GM21360 (cell line): Measurements from ENCODE around the gene FSHR.

Experiments used
- ATAC-seq: cut with Tn5 transposase; IDR thresholded peaks from one replicate; pipeline ENCODE4 v1.9.1; 2021; ENCODE audit warnings: mild to moderate bottlenecking, moderate library complexity; ENCODE audit not compliant: unreplicated experiment

The FSHR gene, protein sequence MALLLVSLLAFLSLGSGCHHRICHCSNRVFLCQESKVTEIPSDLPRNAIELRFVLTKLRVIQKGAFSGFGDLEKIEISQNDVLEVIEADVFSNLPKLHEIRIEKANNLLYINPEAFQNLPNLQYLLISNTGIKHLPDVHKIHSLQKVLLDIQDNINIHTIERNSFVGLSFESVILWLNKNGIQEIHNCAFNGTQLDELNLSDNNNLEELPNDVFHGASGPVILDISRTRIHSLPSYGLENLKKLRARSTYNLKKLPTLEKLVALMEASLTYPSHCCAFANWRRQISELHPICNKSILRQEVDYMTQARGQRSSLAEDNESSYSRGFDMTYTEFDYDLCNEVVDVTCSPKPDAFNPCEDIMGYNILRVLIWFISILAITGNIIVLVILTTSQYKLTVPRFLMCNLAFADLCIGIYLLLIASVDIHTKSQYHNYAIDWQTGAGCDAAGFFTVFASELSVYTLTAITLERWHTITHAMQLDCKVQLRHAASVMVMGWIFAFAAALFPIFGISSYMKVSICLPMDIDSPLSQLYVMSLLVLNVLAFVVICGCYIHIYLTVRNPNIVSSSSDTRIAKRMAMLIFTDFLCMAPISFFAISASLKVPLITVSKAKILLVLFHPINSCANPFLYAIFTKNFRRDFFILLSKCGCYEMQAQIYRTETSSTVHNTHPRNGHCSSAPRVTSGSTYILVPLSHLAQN

DNA sequence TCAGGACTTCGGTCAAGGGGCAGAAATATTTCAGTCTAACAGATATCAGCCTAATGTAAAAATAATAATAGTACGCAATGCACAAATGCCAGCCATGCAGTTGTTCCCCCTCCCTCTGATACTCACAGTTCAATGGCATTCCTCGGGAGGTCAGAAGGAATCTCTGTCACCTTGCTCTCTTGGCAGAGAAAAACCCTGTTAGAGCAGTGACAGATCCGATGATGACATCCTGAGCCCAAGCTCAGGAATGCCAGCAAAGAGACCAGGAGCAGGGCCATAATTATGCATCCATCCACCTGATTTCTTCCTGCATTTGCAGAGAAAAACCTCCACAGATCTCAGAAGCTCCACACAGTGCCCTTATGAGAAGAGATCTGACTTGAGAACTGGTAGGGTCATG lies at the start of gene FSHR:
Gene FSHR, minus strand, starts transcription at position 376 of the 400 bp plus-strand sequence. Its CDS starts 98 bp downstream, at position 278.
- ATAC-seq: no peak

DNA sequence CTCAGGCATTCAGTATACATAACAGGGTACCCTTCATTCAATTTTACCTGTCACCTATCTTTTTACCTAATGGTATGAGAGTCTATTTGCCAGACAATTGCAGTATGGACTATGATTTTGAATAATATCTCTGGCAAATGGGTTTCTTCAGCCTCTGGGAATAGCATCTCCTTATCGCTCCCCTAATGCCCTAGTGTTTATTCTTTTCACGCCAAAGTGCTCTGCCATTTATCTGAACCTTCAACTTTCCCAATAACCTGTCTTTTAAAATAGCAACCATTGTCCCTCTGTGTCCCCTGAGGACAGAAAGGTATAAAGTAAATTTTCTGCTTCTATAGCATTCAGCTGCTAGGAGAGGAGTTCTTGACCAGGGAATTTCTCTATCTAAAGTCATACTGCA lies 45.0 kb upstream of the FSHR start:
- ATAC-seq: no peak

DNA sequence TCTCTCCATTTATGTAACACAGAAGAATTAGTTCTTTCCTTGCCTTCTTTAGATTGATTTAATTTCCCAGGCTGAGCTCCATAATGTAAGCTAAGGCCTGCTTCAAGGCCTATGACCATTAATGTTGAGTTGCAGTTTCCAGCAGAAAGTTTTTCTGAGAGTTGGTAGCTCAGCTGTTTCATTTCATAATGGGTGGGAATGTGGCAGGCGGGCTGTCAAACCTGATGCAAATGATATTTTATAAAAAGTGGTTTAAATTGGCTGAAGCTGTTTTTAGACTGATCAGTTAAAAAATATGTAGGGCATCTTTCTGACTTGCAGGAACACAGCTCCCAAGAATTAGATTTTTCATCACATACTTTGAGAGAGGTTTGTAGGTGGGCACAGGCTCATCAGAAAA lies 40.4 kb upstream of the FSHR start:
- no peak for ATAC-seq

DNA sequence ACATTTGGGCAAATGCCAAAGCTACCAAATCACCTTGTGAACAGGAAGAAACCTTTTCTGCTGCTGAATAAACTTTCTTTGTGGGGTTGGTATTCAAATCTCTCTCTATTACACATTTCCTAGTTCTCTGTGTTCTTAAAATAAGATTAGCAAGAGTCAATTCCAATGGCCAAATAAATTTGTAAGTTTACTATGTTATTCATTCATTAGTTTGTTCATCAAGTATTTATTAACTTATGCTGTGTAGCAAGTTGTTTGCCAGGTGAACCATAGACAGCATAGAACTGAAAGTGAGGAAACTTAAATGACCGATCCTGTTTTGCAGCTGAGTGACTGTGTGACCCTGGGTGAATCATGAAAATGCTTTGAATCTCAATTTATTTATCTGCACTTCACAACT lies 37.7 kb upstream of the FSHR start:
- ATAC-seq: no peak

DNA sequence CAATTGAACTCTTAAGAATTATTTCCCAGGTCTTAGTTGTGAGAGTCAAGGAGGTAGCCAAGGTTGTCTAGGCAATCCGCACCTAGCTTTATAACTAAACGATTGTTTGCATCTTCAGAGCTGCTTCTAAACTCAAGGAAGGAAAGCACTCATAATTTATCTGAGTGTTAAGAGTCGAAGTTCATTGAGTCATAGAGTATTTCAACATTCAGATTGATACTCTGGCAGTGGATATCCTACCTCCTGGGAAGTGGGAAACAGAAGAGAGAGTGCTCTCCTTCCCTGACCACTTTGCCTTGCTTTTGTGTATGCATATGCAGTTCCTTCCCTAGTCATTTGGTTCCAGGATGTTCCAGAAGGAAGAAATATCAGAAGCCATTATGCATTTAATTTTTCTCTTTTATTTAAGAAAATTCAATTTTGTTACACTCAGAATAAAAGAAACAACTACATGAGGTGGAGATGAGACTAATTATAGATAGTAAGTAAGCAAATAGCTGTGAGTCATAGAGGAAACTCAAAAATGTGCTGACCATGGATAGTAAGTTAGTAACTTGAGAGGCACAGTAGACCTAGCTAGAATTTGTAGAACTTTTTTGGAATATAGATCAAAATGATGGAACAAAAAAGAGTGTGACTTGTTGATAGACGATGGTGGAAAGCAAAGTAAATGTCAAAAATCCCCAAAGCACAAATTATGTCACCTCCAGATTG lies 35.4 kb upstream of the FSHR start:
- ATAC-seq: no peak

DNA sequence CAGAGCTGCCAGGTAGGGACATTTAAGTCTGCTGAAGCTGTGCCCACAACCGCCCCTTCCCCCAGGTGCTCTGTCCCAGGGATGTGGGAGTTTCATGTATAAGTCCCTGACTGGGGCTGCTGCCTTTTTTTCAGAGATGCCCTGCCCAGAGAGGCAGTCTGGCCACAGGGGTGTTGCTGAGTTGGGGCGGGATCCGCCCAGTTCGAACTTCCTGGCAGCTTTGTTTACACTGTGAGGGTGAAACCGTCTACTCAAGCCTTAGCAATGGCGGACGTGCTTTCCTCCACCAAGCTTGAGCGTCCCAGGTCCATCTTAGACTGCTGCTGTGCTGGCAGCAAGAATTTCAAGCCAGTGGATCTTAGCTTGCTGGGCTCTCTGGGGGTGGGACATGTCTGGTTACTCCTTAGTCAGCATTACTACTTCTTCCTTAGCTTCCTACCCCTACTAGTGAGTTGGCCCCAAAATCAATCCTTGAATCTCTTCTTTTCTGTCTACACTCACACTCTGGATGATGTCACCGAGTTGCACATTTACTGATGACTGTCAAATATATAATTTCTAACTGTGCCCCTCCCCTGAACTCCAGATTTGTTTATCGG lies 31.8 kb upstream of the FSHR start:
- no peak for ATAC-seq

DNA sequence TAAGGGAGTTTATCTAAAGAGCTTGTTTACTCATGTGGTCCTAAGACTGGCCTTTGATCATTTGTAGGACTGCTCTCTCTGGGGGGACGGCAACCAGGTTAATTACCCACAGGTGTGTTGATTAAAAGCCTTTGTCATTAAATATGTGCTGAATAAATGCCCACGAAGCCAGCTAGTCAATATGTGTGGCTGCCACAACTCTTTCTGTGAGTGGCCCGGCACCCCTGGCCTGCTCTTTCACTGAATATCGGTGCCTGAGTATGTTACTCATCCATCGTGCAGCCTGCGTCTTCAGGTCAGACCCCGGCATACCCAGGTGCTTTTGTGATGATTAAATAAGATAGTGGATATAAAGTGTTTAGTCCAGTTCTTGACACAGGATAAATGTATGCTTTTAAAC lies 24.3 kb upstream of the FSHR start:
- no peak for ATAC-seq

DNA sequence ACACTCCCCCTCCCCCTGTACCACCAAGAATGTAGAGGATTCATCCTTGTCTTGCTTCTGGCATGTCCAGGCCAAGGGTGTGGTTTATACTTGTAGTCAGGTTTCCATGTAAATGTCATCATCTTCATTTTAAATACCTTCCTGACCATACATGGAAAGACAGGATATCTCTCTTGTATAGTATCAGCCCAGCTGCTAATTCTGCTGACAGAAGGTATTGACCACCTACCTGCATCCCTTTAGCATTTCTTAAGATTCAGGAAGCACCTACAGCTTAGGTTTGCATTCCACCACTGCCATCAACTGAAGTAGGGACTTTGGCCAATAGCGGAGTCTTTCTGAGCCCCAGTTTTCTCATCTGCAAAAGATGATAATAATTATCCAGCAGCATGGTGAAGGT lies 22.9 kb upstream of the FSHR start:
- no peak for ATAC-seq

DNA sequence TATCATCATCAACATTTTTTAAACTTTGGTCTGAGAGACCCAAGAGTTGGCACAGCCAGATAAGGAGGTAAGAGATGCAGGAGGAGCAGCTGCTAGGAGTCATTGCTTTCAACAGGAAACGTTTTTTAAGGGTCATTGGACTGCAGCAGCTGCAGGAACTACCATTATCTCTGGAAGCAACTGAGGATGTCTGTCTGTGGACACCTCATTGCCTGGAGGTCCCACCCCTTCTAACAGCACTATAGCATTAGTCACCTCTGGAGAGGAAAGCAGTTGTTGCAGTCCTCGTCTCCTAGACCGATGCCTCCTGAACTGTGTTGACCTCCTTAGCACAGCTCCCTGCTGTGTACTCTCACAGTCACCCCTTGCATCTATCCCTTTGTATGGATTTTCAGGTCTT lies 21.5 kb upstream of the FSHR start:
- no peak for ATAC-seq

DNA sequence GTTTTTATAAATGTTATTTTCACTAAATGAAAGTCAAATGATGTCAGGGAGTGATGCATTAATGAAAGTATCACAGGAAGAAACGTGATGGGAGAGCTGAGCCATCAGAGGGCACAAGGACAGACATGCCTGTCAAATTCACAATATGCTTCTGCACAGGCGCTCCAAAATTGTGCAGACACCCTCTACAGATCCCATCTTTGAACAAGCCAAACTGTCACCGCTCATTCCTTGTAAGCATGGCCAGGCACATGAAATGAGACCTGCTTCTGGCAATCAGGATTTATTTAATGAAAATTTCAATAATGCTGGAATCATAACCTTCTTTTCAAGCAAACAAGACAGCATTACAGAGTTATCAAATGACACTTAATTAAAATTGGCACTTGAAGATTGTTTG lies 20.4 kb upstream of the FSHR start:
- no peak for ATAC-seq

DNA sequence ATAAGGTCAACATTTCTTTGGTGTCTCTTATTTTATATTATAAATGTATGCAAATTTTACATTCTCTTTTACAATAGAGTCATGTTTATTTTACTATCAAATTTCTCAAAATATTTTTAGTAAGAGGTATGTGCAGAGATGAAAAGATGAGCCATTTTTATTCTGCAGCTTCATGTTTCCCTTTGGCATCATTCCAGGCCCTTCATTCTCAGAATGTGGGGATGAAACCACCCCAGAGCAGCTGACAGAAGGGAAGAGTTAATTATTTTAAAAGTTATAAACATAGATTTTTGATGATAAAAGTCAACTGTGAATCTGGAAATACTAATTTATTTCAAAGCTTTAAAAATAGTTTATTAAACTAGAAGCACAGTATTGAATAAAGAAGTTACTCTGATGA lies 12.8 kb upstream of the FSHR start:
- no peak for ATAC-seq

DNA sequence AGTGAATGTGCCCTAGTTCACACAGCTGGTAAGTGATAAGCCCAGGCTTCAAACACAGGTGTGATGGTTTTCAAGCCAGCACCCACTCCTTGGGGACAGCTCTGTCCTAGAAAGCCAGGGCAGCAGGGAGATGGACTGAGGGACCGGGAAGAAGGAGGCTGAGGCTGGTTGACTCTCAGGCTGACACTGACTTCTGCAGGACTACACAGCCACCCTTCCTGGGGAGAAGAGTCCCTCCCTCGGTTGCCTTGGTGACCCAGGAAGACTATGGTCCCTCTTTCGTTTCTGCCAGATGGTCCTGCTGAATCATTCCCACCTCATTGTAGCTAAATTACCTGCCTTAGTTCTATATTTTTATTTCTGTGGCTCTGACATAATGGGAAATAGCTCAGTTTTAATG lies 11.3 kb upstream of the FSHR start:
- ATAC-seq: no peak

DNA sequence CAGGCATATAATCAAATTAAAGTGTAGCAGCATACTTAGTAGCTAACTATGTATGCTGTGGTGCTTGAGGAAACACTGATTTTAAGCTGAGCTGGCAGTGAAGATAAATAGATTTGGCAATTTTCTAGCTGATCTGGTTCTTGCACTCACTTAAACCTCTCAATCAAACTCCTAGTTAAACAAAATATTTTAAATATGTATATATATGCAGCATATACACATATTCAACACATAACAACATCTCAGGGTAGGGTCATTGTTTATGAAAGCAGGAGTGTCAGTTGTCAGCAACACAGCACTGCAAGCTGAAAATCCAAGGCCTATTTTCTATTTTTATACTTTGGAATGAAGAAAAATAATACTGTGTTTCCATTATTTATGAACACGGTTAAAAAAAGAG lies 10.4 kb upstream of the FSHR start:
- ATAC-seq: no peak

DNA sequence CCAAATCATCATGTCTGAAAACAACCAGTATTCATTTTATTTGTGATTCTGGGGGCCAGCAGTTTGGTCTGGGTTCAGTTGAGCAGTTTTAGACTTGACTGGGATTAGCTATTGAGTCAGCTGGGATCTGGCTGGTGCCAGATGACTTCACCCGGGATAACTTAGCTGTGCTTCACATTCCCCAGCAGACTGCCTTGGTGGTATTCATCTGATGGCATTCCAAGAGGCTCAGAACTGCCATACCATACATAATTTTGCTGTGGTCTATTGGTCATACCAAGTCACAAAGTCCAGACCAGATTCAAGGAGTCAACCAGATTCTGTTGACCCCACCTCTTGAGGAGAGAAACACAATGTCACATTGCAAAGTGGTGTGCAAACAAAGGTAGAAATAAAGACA lies 7.8 kb upstream of the FSHR start:
- no peak for ATAC-seq

DNA sequence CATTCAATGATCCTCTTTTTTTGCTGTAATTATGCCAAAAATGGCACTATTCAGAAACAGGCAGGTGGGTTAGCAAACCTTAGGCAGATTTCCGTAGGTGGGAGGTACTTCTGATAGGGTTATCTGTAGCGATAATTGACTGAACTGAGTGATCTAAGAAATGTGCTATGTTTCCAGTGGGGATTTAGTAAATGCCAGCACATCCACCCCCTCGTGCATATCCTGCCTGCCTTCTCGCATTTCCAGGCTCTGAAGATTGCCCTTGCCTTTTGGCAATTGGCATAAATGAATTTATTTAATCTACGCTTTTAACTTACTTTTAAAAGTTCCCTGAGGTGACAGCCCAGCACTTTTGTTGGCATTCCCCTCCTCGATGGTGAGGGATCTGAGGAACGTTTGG lies 576 bp upstream of the FSHR start:
- ATAC-seq: no peak

DNA sequence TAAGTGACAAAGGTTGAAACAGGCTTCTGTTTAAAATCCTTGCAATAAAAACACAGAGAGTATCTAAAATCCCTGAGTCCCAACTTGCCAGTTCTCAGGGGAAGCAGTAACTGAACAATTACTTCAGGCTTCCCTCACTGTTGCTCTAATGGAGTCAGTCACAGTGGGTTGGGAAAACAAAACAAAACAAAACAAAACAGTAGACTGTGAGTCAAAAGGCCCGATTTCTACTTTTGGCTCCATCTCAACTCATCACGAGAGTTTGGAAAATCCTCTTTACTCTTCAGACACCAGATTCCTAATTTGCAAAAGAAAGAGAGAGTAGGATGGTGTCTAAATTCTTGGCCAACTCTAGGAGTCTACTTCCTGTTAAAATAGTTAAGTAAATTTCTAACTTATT lies 1.1 kb downstream of the FSHR start:
- no peak for ATAC-seq

DNA sequence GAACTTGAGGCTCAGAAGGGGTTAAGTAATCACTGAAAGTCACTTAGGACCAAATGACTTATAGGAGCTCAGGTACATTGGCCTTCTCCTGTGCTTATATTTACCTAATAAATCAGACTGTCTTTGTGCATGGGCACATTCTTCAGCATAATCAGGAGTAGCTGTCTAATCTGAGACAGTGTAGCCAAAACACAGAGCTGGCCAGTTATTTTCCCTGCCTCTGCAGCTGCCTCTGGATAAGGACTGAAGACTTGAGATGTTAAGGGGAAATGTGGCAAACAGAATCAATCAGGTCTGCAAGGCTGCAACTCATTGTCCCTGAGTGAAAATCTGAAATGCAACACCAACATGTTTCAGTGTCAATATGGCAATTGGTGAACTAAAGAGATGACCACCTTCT lies 1.5 kb downstream of the FSHR start:
- no peak for ATAC-seq

DNA sequence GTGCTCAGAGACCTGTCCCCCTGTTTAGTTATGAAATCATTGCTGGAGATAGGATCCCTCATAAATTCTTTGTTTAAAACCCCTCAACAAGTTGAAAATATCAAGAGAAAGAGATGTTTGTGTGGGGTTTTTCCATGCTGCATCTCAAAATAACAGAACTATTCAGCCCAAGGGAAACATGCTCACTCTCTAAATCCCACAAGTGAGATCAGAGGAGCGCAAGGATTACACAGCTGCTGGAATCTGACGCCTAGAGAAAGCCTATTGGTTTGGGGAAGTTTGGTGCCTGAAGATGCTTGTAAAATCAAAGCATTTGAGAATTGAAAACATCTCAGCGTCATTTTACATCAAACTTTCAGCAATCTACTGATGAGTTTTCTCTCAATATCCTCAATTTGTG lies 7.9 kb downstream of the FSHR start:
- no peak for ATAC-seq

DNA sequence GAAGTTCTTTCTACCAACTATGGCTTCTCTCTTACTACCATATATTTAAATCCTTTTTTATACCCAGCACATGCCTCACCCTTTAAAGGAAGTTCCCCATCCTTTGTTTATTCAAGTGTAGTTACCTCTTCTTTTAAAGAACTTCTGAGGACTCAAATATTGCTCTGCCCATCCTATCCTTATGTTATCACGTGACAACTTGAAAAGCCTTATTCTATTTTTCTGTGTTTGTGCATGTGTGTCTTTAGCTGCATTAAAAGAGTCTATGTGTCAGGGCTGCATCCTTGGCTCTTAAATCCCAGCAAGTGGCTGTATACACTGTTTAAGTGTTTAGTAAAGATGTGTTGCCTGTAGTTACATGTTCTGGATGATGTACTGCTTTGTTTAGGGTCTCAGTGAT lies 22.5 kb downstream of the FSHR start:
- no peak for ATAC-seq

DNA sequence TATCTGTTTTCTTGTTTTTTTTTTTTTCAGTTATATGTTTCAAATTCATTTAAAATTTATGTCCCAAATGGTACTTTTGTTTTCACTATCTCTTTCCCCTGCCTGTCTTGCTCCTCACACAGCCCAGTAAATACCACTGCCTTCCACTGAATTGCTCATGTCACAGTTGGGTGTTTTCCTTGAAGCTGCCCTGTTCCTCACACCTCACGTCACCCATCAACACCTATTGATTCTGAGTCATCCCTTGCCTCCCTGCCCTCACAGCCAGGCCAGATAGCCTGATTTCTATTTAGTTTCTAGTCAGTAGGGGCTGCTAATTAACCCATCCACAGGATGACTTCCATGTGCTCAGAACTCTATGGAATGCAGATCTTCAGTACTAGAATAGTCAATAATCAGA lies 25.3 kb downstream of the FSHR start:
- ATAC-seq: peak; percentile 89

DNA sequence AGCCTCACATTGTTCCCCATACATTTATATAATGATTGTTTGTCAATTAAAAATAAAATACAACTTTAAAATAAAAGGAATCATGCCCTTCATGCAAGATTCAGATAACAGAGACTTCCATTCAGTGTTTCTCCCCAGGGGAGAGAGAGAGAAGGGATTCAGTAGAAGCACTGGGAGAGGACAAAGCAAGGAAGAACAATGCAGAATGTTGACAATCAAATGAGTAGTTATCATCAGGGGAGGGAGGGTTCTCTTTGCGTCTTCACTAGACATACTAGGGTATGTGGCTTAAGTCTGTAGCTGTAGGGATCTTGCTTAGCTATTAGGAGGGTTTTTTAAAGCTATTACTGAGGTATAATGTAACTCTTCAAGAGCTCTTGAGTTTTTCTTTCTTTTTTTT lies 30.7 kb downstream of the FSHR start:
- no peak for ATAC-seq

DNA sequence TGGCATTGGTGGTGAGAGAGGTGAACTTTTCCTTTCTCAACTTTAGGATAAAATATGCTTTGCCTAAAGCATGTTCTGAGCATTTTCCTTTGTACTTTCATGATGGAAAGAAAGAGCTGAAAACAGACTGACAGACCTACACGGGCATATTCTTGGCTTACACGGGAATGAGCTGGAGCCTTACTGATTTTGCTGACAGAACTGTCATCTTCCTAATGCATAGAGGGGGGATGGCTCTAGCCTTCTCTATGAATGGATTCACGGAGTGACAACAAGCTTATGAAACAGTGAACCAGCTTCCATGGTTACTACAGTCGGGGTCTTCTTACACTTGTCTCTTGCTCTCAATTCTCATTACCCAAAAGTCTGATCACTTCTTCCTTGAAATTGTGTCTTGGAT lies 32.2 kb downstream of the FSHR start:
- ATAC-seq: no peak
